Measurements from ENCODE around the gene DENND2A.
"Not testable (repeated sequence)": the region's sequence is repeated elsewhere in the genome, so short reads cannot be mapped to it uniquely, and the experiment has no call there.

DENND2A gene

GRCh38 chr7:140552240-140552679 is 88.4 kb downstream of the DENND2A start:
- no peak for DNase-seq (ENCODE audit: low read depth in 3 of 3, low spot score in 1 of 3)

GRCh38 chr7:140551355-140552239 is 89.0 kb downstream of the DENND2A start:
- no peak for DNase-seq (ENCODE audit: low read depth in 3 of 3, low spot score in 1 of 3)

- no peak for DNase-seq (ENCODE audit: low read depth in 3 of 3, low spot score in 1 of 3)
These were observed 93.7 kb downstream of the DENND2A start for GRCh38 chr7:140546947-140547346.

- DNase-seq (ENCODE audit: low read depth in 3 of 3, low spot score in 1 of 3): no peak
These were observed 96.2 kb downstream of the DENND2A start for GRCh38 chr7:140544388-140544826.

GRCh38 chr7:140542228-140542603 is 98.4 kb downstream of the DENND2A start:
- no peak for DNase-seq (ENCODE audit: low read depth in 3 of 3, low spot score in 1 of 3)

- no peak for DNase-seq (ENCODE audit: low read depth in 3 of 3, low spot score in 1 of 3)
These were observed 98.9 kb downstream of the DENND2A start for GRCh38 chr7:140541513-140542227.

GRCh38 chr7:140541176-140541512 is 99.5 kb downstream of the DENND2A start:
- no peak for DNase-seq (ENCODE audit: low read depth in 3 of 3, low spot score in 1 of 3)

- no peak for DNase-seq (ENCODE audit: low read depth in 3 of 3, low spot score in 1 of 3)
These were observed 100.4 kb downstream of the DENND2A start for GRCh38 chr7:140540136-140540777.

- no peak for DNase-seq (ENCODE audit: low read depth in 3 of 3, low spot score in 1 of 3)
These were observed 101.2 kb downstream of the DENND2A start for GRCh38 chr7:140539461-140539860.

GRCh38 chr7:140537750-140538482 is 102.7 kb downstream of the DENND2A start:
- no peak for DNase-seq (ENCODE audit: low read depth in 3 of 3, low spot score in 1 of 3)

GRCh38 chr7:140534743-140535142 is 105.9 kb downstream of the DENND2A start:
- DNase-seq (ENCODE audit: low read depth in 3 of 3, low spot score in 1 of 3): no peak

- no peak for DNase-seq (ENCODE audit: low read depth in 3 of 3, low spot score in 1 of 3)
These were observed 107.2 kb downstream of the DENND2A start for GRCh38 chr7:140533394-140533872.

- DNase-seq (ENCODE audit: low read depth in 3 of 3, low spot score in 1 of 3): not testable (repeated sequence)
These were observed 111.2 kb downstream of the DENND2A start for GRCh38 chr7:140529428-140529827.

GRCh38 chr7:140526787-140527664 is 113.6 kb downstream of the DENND2A start:
- DNase-seq (ENCODE audit: low read depth in 3 of 3, low spot score in 1 of 3): no peak

GRCh38 chr7:140526214-140526613 is 114.4 kb downstream of the DENND2A start:
- no peak for DNase-seq (ENCODE audit: low read depth in 3 of 3, low spot score in 1 of 3)

GRCh38 chr7:140525743-140526142 is 114.9 kb downstream of the DENND2A start:
- DNase-seq (ENCODE audit: low read depth in 3 of 3, low spot score in 1 of 3): no peak

- no peak for DNase-seq (ENCODE audit: low read depth in 3 of 3, low spot score in 1 of 3)
These were observed 119.2 kb downstream of the DENND2A start for GRCh38 chr7:140521421-140521820.

GRCh38 chr7:140519007-140519399 is 121.6 kb downstream of the DENND2A start:
- DNase-seq (ENCODE audit: low read depth in 3 of 3, low spot score in 1 of 3): no peak

GRCh38 chr7:140518370-140519006 is 122.1 kb downstream of the DENND2A start:
- DNase-seq (ENCODE audit: low read depth in 3 of 3, low spot score in 1 of 3): no peak

Measured in stimulated activated CD4-positive, alpha-beta T cell treated with anti-CD3 and anti-CD28 coated beads, TNF-alpha, amount 100 ng/mL, for 1 hour (primary cell).